Measurements from ENCODE around the gene WDR91.

Gene WDR91

DNA sequence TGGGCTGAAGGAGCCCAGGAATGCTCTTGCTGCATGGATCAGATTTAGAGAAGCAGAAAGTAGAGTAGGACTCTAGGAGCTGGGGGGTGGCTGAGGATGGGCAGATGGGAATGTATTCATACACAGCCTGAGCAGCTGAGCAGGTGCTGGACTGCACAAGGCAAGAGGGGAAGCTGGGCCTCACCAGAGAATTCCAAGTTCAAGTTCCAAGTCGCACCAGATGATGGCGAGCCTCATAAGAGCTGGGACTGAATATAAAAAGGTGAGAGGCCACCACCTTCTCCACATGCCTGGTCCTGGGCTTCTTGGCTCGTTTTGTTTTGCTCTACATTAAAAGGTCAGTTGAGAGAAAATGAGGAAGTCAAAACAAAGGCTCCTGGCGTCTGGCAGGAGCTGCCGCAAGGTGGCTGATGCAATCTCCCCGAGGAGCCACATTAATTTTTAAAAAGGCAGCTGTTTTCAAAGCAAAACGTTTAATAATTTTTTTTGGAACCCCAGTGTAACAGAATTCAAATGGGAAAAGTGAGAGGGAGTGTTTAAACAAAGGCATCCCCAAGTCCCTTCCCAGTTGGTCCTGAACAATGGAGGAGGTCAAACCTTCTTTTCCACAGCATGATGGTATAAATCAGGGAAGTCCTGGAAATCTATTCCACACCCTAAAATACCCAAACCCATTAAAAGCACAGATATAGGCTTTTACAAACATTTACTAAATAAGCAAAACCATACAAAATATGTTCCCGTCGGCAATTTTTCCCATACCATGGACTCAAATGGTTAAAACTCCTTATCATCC lies 50.3 kb downstream of the WDR91 start:
- no peak for DNase-seq (ENCODE audit: low read depth in 2 of 2)

DNA sequence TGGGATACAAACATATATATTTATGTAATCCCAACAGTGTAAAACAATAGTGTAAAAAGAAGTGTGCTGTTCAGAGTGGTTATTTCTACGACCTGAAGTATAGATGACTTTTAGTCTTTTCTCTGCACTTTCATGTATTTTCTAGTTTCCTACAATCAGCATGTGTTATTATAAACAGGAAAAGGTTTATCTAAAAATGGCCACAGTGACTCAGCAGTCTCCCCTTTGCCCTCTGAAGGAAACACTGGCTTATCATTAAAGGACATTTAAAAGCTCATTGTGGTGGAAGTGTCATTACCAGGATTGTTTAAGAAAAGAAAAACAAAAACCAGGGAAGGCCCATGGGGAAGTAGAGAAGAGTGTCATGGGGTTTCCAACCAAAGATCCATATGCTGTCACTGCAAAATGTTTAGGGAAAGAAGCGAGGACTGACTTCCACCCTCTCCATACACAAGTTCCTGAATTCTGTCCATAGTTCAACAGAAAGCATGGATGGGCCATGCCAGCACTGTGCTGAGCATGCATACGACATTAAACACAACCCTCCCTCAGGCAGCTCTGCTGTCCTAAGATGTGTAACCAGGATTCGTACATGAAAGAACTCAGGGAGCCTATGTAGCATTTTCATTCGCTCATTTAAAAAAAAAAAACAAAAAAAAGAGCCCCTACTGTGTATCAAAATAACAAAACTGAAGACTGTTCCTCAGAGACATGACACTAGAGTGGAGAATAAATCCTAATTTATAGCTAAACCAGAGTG lies 51.0 kb downstream of the WDR91 start:
- DNase-seq (ENCODE audit: low read depth in 2 of 2), result no peak

DNA sequence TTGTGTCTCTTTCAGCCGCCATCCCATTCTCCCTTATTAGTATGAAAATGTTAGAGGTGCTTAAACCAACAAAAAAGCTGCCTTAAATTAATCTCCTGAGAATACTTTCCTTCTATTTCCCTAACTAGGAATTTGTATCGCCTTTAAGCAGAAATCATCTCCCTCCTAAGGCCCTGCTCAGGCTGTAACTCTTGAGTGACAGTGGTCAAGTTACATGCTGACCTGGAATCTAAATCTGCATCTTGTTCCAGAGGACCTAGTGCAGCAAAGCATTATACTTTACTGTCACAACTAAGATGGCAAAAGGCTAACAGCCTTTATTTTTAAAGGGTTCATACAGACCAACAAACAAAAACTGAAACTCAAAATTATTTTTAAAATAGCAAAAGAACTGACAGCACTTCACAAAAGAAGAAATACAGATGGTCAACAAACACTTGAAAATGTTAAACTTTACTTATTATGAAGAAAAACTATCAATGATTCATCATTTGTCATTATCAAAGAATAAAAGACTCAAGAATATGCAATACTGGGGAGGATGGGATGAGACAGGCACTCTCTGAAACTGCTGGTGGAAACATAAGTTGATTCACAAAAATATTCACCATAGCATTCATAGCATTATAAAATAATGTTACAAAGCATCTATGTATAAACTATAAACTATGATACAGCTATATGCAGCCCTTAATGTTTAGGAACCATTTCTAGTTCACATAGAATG lies 51.8 kb downstream of the WDR91 start:
- DNase-seq (ENCODE audit: low read depth in 2 of 2), result no peak

DNA sequence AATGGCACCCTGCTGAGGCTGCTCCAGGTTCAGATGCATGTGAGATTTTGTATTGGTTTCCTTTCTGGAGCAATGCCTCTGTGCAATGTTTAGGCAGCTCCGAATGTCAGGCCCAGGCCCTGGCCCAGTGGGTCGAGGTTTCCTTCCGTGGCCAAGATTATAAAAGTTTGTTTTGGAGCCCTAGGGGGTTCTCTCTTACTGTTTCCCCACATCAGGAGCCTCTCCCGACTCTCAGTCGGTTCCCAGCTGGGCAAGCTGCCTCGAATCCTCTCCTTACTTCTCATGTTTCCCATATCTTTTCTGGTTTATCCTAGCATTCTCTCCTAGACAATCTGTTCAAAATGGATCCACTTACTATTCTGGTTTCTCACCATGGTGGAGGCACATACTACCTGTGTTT lies 52.5 kb downstream of the WDR91 start:
- DNase-seq (ENCODE audit: low read depth in 2 of 2), result no peak

DNA sequence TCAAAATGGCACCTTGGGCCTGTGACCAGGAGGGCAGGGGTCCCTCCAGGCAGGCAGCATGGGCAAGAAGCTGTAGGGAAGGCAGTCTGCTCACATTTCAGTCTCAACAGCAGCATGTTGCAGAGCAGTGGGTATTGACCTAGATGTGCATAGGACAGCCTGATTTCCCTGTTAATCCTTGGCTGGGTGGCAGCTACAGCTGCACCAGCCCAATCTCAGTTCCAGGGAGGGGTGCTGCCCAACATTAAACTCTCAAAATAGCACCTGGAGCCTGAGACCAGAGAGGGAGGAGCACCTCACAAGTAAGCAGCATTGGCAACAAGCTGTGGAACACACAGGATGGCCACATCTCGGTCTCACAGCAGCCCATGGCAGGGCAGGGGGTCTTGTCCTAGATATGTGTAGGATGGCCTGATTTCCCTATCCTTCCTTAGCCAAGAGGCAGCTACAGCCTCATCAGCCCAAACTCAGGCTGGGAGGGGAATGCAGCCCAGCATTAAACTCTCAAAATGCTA lies 53.1 kb downstream of the WDR91 start:
- DNase-seq (ENCODE audit: low read depth in 2 of 2), result no peak

DNA sequence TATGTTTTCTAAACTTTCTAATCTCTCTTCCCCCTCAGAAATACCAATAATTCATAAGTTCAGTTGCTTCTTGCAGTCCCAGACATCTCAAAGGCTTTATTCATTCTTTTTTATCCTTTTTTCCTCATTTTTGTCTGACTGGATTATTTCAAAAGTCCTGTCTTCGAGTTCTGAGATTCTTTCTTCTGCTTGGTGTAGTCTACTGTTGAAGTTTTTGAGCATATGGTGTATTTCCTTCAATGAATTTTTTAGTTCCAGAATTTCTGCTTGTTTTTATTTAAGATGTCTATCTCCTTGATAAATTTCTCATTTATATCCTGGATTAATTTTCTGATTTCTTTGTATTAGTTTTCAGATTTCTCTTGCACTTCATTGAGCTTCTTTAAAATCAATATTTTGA lies 55.0 kb downstream of the WDR91 start:
- DNase-seq (ENCODE audit: low read depth in 2 of 2), result no peak

DNA sequence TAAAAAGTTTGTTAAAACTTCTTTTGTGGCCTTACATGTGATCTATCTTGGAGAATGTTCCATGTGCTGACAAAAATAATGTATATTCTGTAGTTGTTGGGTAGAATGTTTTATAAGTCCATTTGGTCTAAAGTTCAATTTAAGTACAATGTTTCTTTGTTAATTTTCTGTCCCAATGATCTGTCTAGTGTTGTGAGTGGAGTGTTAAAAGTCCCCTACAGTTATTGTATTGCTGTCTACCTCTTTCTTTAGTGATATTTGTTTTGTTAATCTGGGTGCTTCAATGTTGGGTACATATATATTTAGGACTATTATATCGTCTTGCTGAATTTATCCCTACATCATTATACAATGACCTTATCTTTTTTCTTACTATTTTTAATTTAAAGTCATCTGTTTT lies 56.6 kb downstream of the WDR91 start:
- DNase-seq (ENCODE audit: low read depth in 2 of 2), result no peak

DNA sequence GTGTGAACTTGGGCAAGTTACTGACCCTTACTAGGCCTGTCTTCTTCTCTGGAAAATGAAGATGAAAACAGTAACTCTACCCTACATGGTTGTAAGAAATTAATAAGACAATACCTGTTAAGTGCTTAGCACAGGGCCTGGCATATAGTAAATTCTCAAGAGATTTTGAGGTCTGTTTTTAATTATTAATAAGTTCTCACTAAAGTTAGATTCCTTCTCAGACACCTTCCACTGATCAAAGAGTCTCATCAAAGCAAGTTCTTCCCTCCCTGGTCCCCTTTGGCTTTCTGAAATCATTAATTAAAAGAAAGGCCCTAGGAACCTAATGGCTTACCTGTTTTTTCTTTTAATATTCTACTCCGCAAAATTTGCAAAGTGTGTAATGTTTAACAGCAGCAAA lies 58.9 kb downstream of the WDR91 start:
- no peak for DNase-seq (ENCODE audit: low read depth in 2 of 2)

DNA sequence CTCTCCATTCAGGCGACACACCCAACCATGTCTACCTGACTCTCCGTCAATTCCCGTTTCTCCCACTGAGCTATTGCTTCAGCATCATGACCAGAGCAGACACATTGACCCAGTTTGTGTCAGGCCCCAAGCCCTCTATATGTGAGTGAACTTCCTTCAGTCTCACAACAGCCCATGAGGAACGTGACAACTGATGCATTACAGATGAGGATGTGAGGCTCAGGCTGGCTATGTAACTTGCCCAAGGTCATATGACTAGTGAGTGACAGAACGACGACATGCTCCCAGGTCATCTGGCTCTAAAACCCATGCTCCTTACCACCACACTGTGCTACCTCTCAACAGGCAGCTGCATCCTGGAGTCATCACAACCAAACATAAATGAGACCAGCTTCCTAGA lies 59.8 kb downstream of the WDR91 start:
- no peak for DNase-seq (ENCODE audit: low read depth in 2 of 2)

DNA sequence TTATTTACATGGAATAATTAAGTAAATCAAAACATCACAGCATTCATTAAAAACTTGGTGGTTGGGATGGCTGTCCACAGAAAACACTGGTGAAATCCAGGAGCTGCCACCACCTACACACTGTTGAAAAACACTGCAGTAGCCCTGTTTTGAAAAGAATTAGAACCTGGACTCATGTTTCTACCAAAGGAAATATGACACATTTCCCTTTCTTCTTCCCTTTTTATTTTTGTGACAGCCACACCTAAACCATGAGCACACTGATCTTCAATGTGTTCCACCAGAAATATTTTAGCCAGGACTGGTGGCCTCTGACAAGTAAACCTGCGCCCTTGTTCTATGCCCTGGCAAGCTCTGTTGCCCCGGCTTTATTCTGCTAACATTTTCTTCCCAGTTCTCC lies 60.2 kb downstream of the WDR91 start:
- DNase-seq (ENCODE audit: low read depth in 2 of 2), result no peak

DNA sequence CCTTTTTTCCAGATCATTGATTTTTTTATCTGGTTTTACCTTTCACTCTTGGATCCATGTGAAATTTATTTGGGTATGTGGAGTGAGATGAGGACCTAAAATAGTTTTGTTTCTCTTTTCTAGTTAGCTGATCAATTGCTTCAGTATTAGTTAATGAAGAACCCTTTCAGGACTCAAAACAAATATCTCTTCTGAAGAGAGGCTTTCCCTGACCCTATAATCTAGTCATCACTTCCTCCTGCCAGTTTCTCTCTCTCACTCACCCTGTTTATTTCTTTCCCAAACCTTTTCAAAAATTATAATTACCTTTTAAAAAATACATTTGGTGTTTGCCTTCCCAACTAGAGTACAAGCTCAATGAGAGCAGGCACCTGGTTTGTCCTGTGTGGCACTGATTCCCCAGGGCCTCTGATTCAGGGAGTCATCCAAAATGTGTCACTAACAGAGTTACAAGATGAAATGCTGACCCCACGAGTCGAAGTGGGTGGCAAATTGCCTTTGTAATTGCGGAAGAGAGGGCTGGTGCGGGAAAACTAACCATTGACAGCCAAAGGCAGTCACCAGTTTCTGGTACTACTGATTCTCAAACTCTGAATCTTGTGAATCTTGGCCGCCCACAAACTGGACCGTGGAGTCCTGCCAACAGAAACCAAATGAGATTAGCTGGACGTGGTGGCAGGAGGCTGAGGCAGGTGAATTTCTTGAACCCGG lies 61.1 kb downstream of the WDR91 start:
- DNase-seq (ENCODE audit: low read depth in 2 of 2), result no peak

DNA sequence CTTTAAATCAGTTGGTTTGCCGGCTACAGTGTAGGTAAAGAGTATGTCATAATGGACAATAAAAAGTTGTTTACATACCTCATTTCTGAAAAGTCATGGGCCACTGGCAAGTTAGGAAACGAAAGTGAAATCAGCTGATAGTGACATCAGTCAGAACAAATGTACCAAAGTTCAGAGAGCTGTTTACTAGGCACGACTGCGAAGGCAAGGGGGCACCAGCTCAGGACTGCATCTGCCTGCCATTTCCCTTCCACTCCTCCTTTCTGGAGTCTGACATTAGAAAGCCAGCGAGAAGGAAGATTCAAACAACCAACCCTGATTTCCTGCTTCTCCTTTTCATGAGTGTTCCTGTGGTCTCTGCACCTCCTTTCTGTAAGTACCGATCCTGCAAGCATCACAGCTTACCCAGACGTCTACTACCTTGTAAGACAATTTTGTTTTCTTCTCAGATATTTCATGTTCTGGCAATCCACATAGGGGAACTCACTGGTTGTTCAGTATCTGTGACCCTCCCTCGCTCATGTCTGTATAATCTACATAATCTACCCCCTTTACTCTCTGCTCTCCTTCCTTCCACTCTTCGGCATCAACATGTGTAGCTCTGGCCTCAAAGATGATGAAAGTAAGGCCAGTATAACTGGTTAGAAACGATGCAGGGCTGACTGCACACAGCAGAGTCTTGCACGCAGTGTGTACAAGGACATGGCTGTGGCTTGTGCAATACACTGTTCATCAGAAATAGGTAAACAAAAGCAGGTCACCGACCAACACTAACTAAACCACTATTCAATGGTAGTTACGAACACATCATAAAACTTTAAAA lies 63.2 kb downstream of the WDR91 start, which contains the start of gene TMEM140:
Gene TMEM140 (plus strand): TSS at position 174 of the 823 bp plus-strand sequence. CDS start 16,370 bp downstream, outside the sequence.
- no peak for DNase-seq (ENCODE audit: low read depth in 2 of 2)

DNA sequence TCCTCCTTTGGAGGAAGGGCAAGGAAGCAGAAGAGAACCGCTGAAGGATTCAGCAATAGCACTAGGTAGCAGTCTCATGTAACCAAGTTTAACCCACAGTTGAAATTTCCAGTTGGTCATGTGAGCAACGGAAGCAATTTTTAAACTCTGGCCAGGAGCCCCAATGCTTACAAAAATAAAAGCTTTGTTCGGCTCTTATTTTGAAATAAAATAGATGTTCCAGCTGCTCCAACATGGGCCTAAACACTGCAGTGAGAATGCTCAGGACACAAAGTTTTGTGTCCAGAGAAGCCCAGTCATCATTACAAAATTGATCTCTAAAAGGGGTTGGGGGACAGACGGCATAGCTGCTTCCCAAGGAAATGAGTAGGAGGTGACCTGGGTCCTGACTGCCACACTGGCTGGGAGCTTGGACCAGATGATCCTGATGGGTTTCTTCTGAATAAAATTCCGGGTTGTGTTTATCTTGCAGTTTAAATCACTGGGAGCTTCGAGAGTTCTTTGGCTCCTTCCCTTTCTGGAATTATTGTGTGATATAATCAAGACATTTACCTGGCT lies 63.9 kb downstream of the WDR91 start:
- DNase-seq (ENCODE audit: low read depth in 2 of 2), result no peak

DNA sequence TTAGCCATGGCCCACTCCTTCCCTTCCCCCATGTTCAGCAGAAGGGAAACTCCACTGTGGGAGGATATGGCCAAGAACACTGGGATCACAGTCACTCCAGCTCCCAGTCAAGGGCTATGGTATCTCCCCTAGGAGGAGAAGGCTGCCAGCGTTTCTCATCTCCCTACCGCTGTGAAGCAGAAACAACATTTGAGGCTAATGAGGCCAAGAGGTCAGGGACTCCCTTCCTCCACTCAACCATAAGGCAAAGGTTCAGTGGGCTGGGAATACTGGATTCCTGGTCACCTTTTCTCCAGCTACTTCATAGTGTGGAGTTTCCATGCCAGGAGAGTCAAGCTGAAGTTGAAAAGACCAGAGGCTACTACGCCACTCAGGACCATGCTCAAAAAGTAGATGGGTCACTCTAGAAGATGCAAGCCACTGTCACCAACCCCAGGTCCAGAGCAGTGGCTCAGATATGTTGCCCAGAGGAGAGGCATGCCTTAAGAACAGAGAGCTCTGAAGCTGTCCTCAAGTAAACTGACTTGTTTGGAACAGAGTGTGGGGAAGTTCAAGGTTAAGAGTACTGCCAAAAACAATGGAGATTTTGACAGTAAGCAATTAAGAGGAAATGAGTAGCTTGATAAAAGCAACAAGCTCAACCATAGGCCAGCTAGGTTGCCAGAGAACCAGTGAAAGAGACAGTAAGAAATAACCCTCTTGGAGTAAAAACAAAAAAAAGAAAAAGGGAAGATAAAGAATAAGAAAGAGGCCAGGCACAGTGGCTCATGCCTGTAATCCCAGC lies 67.2 kb downstream of the WDR91 start:
- DNase-seq (ENCODE audit: low read depth in 2 of 2), result no peak

All from activated CD4-positive, alpha-beta T cell treated with anti-CD3 and anti-CD28 coated beads for 24 hours (primary cell).